Measurements from ENCODE around the gene CNTNAP3B.
"Not testable (repeated sequence)": the region's sequence is repeated elsewhere in the genome, so short reads cannot be mapped to it uniquely, and the experiment has no call there.

Gene CNTNAP3B

GRCh38 chr9:41941738-41942137 lies 187.5 kb downstream of the CNTNAP3B start:
- H3K4me3 ChIP-seq (replicated peaks; ENCODE audit: low read depth, low read length); H3K27me3 ChIP-seq (replicated peaks; ENCODE audit: control insufficient read depth, insufficient read depth, low read length); DNase-seq (ENCODE audit: extremely low read depth, insufficient read length); H3K36me3 ChIP-seq (ENCODE audit: control insufficient read depth, insufficient read depth, low read length): not testable (repeated sequence)
- TF ChIP-seq, protein P1, sequence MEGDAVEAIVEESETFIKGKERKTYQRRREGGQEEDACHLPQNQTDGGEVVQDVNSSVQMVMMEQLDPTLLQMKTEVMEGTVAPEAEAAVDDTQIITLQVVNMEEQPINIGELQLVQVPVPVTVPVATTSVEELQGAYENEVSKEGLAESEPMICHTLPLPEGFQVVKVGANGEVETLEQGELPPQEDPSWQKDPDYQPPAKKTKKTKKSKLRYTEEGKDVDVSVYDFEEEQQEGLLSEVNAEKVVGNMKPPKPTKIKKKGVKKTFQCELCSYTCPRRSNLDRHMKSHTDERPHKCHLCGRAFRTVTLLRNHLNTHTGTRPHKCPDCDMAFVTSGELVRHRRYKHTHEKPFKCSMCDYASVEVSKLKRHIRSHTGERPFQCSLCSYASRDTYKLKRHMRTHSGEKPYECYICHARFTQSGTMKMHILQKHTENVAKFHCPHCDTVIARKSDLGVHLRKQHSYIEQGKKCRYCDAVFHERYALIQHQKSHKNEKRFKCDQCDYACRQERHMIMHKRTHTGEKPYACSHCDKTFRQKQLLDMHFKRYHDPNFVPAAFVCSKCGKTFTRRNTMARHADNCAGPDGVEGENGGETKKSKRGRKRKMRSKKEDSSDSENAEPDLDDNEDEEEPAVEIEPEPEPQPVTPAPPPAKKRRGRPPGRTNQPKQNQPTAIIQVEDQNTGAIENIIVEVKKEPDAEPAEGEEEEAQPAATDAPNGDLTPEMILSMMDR (IDR thresholded peaks at IDR 0.05; ENCODE audit: insufficient read depth, low read length, poor library complexity, severe bottlenecking), result peak; percentile 6

DNA sequence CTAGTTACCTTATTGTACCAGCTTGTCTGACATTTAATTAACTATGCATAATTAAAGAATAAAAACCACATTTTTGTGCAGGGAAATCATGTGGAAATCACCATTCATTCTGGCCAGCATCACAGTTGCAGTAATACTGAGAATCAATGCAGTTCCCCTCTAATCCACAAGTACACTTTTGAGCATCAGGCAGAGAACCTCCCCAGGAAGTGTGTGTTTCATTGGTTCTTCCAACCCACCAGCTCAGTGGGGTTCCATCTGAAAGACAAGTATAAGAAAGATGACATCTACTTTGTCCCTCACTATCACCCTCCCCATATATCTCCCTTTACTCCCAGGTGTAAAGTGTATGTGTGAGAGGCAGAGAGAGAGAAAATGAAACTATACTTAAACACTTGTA lies 191.1 kb downstream of the CNTNAP3B start:
- not testable (repeated sequence) for DNase-seq (ENCODE audit: extremely low read depth, insufficient read length); H3K36me3 ChIP-seq (ENCODE audit: control insufficient read depth, insufficient read depth, low read length); H3K27me3 ChIP-seq (replicated peaks; ENCODE audit: control insufficient read depth, insufficient read depth, low read length); H3K4me3 ChIP-seq (replicated peaks; ENCODE audit: low read depth, low read length)

- not testable (repeated sequence) for DNase-seq (ENCODE audit: extremely low read depth, insufficient read length); H3K27me3 ChIP-seq (replicated peaks; ENCODE audit: control insufficient read depth, insufficient read depth, low read length)
Observed at GRCh38 chr9:41935727-41936126, 193.5 kb downstream of the CNTNAP3B start.

DNA sequence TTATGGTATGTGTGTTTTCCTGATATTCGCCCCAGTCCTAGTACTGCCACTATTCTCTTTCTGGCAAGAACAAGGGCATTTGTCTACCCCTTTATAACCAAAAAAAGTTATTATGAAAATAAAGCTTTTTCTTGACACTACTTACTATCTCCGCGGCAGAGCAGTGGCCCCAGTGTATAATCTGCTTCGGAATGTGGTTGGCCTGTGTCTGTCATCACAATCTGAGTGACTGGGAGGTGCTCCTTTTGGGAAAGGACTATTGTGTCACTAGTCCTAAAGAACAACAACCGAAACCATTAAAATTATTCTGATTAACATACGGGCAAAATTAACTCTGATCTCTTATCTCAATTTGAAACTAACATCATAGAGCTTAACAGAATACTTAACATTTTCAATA lies 200.1 kb downstream of the CNTNAP3B start:
- H3K36me3 ChIP-seq (ENCODE audit: control insufficient read depth, insufficient read depth, low read length); H3K27me3 ChIP-seq (replicated peaks; ENCODE audit: control insufficient read depth, insufficient read depth, low read length); DNase-seq (ENCODE audit: extremely low read depth, insufficient read length); H3K4me3 ChIP-seq (replicated peaks; ENCODE audit: low read depth, low read length): not testable (repeated sequence)

More at GRCh38 chr9:41935727-41936126, 193.5 kb downstream of the CNTNAP3B start:
- H3K36me3 ChIP-seq (ENCODE audit: control insufficient read depth, insufficient read depth, low read length); H3K4me3 ChIP-seq (replicated peaks; ENCODE audit: low read depth, low read length): not testable (repeated sequence)

DNA sequence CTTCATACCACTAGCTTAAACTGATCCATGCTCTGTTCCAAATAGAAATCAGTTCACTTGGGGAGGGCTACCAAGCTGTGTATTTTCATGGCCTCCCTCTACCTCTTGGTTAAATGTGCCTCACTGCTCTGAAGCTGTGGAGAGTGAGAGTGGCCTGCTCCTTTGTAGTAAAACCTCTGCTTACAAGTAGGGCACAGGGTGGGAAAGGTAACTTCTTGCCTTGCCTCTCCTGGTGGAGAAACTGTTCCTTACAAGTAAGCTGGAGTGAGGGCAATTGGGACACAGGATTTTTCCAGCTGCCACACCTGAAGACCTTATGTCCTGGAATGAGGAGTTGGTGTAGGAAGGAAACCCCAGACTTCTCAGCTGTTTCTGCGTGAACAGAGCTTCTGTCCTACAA lies 211.9 kb downstream of the CNTNAP3B start:
- not testable (repeated sequence) for H3K4me3 ChIP-seq (replicated peaks; ENCODE audit: low read depth, low read length); DNase-seq (ENCODE audit: extremely low read depth, insufficient read length)

GRCh38 chr9:41905488-41905887 lies 223.7 kb downstream of the CNTNAP3B start:
- H3K27me3 ChIP-seq (replicated peaks; ENCODE audit: control insufficient read depth, insufficient read depth, low read length); H3K36me3 ChIP-seq (ENCODE audit: control insufficient read depth, insufficient read depth, low read length); DNase-seq (ENCODE audit: extremely low read depth, insufficient read length); H3K4me3 ChIP-seq (replicated peaks; ENCODE audit: low read depth, low read length): not testable (repeated sequence)

More for the DNA sequence above, 211.9 kb downstream of the CNTNAP3B start:
- H3K36me3 ChIP-seq (ENCODE audit: control insufficient read depth, insufficient read depth, low read length); H3K27me3 ChIP-seq (replicated peaks; ENCODE audit: control insufficient read depth, insufficient read depth, low read length): not testable (repeated sequence)

DNA sequence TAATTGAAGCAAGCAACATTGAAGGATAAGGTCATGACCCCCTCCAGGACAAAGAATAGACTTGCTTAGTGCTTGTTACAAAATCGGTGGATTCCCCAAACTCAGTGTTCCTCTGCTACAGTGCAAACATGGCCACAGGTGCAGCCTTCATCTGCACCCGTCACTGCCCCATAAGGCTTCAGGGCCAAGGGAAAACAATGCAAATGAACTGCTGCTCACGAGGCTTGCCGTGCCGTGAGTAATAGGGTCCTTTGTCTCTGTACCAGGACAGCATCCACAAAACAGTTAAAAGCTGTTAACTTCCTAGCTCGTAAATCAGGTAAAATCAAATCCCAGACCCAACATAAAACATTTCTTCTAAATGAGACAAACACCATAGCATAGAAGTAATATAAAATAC lies 226.5 kb downstream of the CNTNAP3B start:
- not testable (repeated sequence) for H3K27me3 ChIP-seq (replicated peaks; ENCODE audit: control insufficient read depth, insufficient read depth, low read length); H3K4me3 ChIP-seq (replicated peaks; ENCODE audit: low read depth, low read length); H3K36me3 ChIP-seq (ENCODE audit: control insufficient read depth, insufficient read depth, low read length); DNase-seq (ENCODE audit: extremely low read depth, insufficient read length)

DNA sequence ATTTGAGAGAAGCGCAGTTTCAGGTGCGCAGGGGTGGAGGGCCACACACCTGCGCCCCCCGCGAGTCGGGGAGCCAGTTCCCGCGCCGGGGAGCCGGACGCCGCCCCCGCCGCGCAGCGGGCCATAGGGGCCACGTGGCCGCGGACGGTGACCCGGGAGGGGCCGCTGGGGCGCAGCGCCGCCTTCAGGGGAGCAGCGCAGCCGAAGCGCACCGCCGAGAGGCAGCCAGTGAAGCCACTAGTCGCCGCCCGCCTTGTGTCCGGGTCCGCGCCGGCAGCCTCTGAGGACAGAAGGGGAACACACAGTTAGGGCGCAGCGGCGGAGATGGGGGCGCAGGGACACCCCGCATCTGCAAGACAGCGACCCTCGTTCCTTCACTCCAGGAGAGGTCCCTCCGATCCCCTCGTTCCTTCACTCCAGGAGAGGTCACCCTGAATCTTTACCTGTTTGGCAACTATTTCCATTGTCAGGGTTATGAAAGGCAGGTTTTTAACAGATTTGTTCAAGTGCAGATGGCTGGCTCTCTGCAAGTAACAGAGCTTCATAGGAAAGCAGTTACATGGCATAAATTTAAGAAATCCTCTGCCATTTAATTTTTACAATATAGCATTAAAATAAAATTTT lies 230.4 kb downstream of the CNTNAP3B start:
- not testable (repeated sequence) for DNase-seq (ENCODE audit: extremely low read depth, insufficient read length); H3K36me3 ChIP-seq (ENCODE audit: control insufficient read depth, insufficient read depth, low read length); H3K27me3 ChIP-seq (replicated peaks; ENCODE audit: control insufficient read depth, insufficient read depth, low read length); H3K4me3 ChIP-seq (replicated peaks; ENCODE audit: low read depth, low read length)

- DNase-seq (ENCODE audit: extremely low read depth, insufficient read length); H3K27me3 ChIP-seq (replicated peaks; ENCODE audit: control insufficient read depth, insufficient read depth, low read length): not testable (repeated sequence)
Observed at GRCh38 chr9:41874557-41874956, 254.7 kb downstream of the CNTNAP3B start.

DNA sequence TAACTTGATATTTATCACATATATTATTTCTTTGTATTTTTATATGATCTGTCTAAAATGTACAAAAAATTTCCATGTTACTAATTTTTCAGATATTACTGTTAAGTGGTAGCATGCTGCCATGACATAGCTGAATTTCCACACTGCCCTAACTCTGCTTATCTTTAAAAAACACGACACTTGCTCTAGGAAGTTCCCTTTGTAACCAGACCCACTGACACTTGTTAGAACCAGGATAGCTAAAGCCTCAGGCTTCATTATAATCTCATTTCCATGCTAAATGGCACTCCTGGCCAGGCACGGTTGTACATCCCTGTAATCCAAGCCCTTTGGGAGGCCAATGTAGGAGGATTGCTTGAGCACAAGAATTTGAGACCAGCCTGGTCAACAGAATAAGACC lies 273.8 kb downstream of the CNTNAP3B start:
- DNase-seq (ENCODE audit: extremely low read depth, insufficient read length); H3K4me3 ChIP-seq (replicated peaks; ENCODE audit: low read depth, low read length); H3K27me3 ChIP-seq (replicated peaks; ENCODE audit: control insufficient read depth, insufficient read depth, low read length); H3K36me3 ChIP-seq (ENCODE audit: control insufficient read depth, insufficient read depth, low read length): not testable (repeated sequence)

More at GRCh38 chr9:41874557-41874956, 254.7 kb downstream of the CNTNAP3B start:
- H3K36me3 ChIP-seq (ENCODE audit: control insufficient read depth, insufficient read depth, low read length); H3K4me3 ChIP-seq (replicated peaks; ENCODE audit: low read depth, low read length): not testable (repeated sequence)

GRCh38 chr9:41851848-41852740 lies 277.1 kb downstream of the CNTNAP3B start:
- not testable (repeated sequence) for H3K27me3 ChIP-seq (replicated peaks; ENCODE audit: control insufficient read depth, insufficient read depth, low read length); DNase-seq (ENCODE audit: extremely low read depth, insufficient read length); H3K4me3 ChIP-seq (replicated peaks; ENCODE audit: low read depth, low read length); H3K36me3 ChIP-seq (ENCODE audit: control insufficient read depth, insufficient read depth, low read length)

DNA sequence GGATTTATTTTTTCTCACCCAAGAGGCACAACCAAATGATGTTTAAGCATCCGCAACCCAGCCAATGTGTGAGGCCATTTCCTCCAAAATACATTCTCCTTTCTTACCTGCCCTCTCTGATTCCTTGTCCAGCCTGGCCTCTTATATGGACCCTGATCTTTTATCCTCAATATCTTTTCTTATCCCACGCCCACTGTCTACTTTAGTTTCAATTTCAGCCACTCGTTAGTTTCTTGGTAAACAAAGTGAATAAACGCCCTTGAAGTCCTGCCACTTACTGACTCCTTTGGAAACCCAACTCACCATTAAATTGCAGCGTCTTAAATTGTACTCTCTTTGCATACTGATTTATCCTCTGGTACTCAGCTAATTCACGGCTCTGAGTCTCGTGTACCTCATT lies 281.4 kb downstream of the CNTNAP3B start:
- not testable (repeated sequence) for H3K36me3 ChIP-seq (ENCODE audit: control insufficient read depth, insufficient read depth, low read length); DNase-seq (ENCODE audit: extremely low read depth, insufficient read length); H3K27me3 ChIP-seq (replicated peaks; ENCODE audit: control insufficient read depth, insufficient read depth, low read length); H3K4me3 ChIP-seq (replicated peaks; ENCODE audit: low read depth, low read length)
